ENCODE data around the gene CALHM4.

- TF ChIP-seq, protein P1, sequence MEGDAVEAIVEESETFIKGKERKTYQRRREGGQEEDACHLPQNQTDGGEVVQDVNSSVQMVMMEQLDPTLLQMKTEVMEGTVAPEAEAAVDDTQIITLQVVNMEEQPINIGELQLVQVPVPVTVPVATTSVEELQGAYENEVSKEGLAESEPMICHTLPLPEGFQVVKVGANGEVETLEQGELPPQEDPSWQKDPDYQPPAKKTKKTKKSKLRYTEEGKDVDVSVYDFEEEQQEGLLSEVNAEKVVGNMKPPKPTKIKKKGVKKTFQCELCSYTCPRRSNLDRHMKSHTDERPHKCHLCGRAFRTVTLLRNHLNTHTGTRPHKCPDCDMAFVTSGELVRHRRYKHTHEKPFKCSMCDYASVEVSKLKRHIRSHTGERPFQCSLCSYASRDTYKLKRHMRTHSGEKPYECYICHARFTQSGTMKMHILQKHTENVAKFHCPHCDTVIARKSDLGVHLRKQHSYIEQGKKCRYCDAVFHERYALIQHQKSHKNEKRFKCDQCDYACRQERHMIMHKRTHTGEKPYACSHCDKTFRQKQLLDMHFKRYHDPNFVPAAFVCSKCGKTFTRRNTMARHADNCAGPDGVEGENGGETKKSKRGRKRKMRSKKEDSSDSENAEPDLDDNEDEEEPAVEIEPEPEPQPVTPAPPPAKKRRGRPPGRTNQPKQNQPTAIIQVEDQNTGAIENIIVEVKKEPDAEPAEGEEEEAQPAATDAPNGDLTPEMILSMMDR (IDR thresholded peaks at IDR 0.05) = no peak
- no peak for TF ChIP-seq POLR2A (IDR thresholded peaks at IDR 0.05)
Observed at GRCh38 chr6:116512734-116513133, 40.8 kb upstream of the CALHM4 start.
